Caco-2 (cell line): ENCODE results near the gene THOC1. TPM values are rescaled to one million over a fixed set of nuclear protein-coding genes. Genes with fewer than 3 reads are reported as not detected.

Source experiments
- BruUV-seq: library from RNA; stranded (reverse); fragments of 400-500 nt; replicated peaks from 2 replicates; lab custom pipeline; 2021; lab: Mats Ljungman, UMichigan
- CTCF ChIA-PET: fragments of 300-600 bp; sonication (Branson Sonifier 250); formaldehyde crosslinking; loops from one replicate; lab custom pipeline; 2022; ENCODE audit warnings: antibody characterized with exemption; lab: Charles Lee
- POLR2A ChIA-PET: fragments of 300-600 bp; sonication (Branson Sonifier 250); formaldehyde crosslinking; loops from one replicate; lab custom pipeline; 2022; ENCODE audit warnings: antibody characterized with exemption; lab: Charles Lee
- DNase-seq, 2 experiments: peaks; one replicate each; pipeline versions ENCODE4 v3.0.0 to v3.0.0-alpha.2; 2020 to 2022
- H3K27me3 ChIP-seq: replicated peaks from 2 replicates; pipeline ENCODE4 v1.6.0; 2011; ENCODE audit warnings: low read length; ENCODE audit not compliant: control insufficient read depth, insufficient read depth
- H3K36me3 ChIP-seq: 2 replicates; pipeline ENCODE4 v1.5.1; 2011; ENCODE audit warnings: low read length; ENCODE audit not compliant: control insufficient read depth, insufficient read depth
- H3K4me1 ChIP-seq: fragments of 250-450 bp; sonication (Bioruptor Pico); 2 replicates; pipeline ENCODE4 v1.5.1; 2020; ENCODE audit warnings: mild to moderate bottlenecking
- H3K4me3 ChIP-seq: 2 replicates; pipeline ENCODE4 v1.5.1; 2011; ENCODE audit warnings: low read depth, mild to moderate bottlenecking, control low read depth, low read length
- H3K9me3 ChIP-seq: fragments of 250-450 bp; sonication (Bioruptor Pico); 2 replicates; pipeline ENCODE4 v1.5.1; 2020; ENCODE audit warnings: mild to moderate bottlenecking, moderate library complexity
- H3K27ac Mint-ChIP-seq: one replicate; pipeline ENCODE4 v1.8.0; 2022; ENCODE audit warnings: mixed read lengths; ENCODE audit not compliant: unreplicated experiment
- H3K27me3 Mint-ChIP-seq: one replicate; pipeline ENCODE4 v1.8.0; 2022; ENCODE audit warnings: mixed read lengths; ENCODE audit not compliant: insufficient read depth, unreplicated experiment
- H3K36me3 Mint-ChIP-seq: one replicate; pipeline ENCODE4 v1.8.0; 2022; ENCODE audit warnings: mild to moderate bottlenecking, mixed read lengths; ENCODE audit not compliant: insufficient read depth, unreplicated experiment
- H3K4me1 Mint-ChIP-seq: one replicate; pipeline ENCODE4 v1.8.0; 2022; ENCODE audit warnings: low read depth, mixed read lengths; ENCODE audit not compliant: unreplicated experiment
- H3K4me3 Mint-ChIP-seq: one replicate; pipeline ENCODE4 v1.8.0; 2022; ENCODE audit warnings: mild to moderate bottlenecking, moderate library complexity, mixed read lengths; ENCODE audit not compliant: unreplicated experiment
- H3K9me3 Mint-ChIP-seq: one replicate; pipeline ENCODE4 v1.8.0; 2022; ENCODE audit warnings: mixed read lengths; ENCODE audit not compliant: unreplicated experiment
- intact Hi-C: fragments of 100-400 bp; cut with micrococcal nuclease; formaldehyde crosslinking; loops from one replicate; pipeline ENCODE4 v1.10.0; 2022; ENCODE audit not compliant: unreplicated experiment
- total RNA-seq: library from RNA; stranded (reverse); gene quantifications from 2 replicates; pipeline ENCODE4 v1.2.3, GENCODE V29; 2022
- TF ChIP-seq, protein P1 (sequence below), 2 experiments: fragments of 200-600 bp in 1 of 2; IDR thresholded peaks; 1 replicate in 1 of 2; 2 replicates in 1 of 2; pipeline versions ENCODE4 v1.5.1 to v1.8.0; 2011 to 2022; ENCODE audit warnings: antibody characterized with exemption in 1 of 2, control low read depth in 1 of 2, inconsistent platforms in 1 of 2, low read depth in 1 of 2, low read length in 1 of 2, mild to moderate bottlenecking in 1 of 2, moderate library complexity in 1 of 2; ENCODE audit not compliant: insufficient read depth in 1 of 2, severe bottlenecking in 1 of 2, unreplicated experiment in 1 of 2

THOC1 gene
- total RNA-seq, 1 experiment from 2014 or later = 65.4 TPM

DNA sequence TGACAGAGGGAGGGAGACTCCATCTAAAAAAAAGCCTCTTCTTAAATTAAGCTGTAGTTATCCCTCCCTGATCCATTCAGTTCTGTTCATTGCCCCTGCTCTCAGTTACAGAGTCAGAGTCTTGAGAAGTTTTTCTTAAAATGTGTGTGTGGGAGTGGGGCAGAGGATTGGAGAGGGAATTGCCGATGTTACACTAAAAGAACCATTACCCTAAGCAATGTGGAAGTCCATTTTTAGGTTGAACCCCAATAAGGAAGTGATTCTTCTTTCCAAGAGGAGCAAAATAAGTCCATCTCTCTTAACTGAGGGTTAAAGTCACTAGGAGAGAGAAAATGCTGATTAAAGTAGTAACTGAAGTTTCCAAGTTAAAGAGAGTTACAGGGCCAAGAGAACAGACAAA lies 21.2 kb upstream of the THOC1 start:
- no peaks in the 10 kb centered on the region for H3K27me3 ChIP-seq
- Mint-ChIP-seq H3K4me1 (no peaks in the 10 kb centered on the region), H3K27me3 (no peaks in the 10 kb centered on the region), H3K27ac (no peak overlapping the region), H3K36me3 (no peaks in the 10 kb centered on the region), H3K9me3 (no peaks in the 10 kb centered on the region), H3K4me3 (no peak overlapping the region)
- intact Hi-C loops = loop anchor here (5.0 to 10.0 kb wide), 2 partner anchors 188 to 546 kb away; no protein-coding TSS in a partner anchor
- H3K4me1 ChIP-seq = no peaks in the 10 kb centered on the region
- H3K9me3 ChIP-seq = no peaks in the 10 kb centered on the region
- ChIA-PET POLR2A (no interaction called here), CTCF (no interaction called here)
- TF ChIP-seq, protein P1, sequence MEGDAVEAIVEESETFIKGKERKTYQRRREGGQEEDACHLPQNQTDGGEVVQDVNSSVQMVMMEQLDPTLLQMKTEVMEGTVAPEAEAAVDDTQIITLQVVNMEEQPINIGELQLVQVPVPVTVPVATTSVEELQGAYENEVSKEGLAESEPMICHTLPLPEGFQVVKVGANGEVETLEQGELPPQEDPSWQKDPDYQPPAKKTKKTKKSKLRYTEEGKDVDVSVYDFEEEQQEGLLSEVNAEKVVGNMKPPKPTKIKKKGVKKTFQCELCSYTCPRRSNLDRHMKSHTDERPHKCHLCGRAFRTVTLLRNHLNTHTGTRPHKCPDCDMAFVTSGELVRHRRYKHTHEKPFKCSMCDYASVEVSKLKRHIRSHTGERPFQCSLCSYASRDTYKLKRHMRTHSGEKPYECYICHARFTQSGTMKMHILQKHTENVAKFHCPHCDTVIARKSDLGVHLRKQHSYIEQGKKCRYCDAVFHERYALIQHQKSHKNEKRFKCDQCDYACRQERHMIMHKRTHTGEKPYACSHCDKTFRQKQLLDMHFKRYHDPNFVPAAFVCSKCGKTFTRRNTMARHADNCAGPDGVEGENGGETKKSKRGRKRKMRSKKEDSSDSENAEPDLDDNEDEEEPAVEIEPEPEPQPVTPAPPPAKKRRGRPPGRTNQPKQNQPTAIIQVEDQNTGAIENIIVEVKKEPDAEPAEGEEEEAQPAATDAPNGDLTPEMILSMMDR (IDR thresholded peaks at IDR 0.05; ENCODE audit: insufficient read depth in 1 of 2, low read depth in 1 of 2, low read length in 1 of 2, severe bottlenecking in 1 of 2, unreplicated experiment in 1 of 2) = no peak
- H3K4me3 ChIP-seq = no peak overlapping the region
- DNase-seq = no peak
- no peaks in the 10 kb centered on the region for H3K36me3 ChIP-seq
- no TSS peak for BruUV-seq

DNA sequence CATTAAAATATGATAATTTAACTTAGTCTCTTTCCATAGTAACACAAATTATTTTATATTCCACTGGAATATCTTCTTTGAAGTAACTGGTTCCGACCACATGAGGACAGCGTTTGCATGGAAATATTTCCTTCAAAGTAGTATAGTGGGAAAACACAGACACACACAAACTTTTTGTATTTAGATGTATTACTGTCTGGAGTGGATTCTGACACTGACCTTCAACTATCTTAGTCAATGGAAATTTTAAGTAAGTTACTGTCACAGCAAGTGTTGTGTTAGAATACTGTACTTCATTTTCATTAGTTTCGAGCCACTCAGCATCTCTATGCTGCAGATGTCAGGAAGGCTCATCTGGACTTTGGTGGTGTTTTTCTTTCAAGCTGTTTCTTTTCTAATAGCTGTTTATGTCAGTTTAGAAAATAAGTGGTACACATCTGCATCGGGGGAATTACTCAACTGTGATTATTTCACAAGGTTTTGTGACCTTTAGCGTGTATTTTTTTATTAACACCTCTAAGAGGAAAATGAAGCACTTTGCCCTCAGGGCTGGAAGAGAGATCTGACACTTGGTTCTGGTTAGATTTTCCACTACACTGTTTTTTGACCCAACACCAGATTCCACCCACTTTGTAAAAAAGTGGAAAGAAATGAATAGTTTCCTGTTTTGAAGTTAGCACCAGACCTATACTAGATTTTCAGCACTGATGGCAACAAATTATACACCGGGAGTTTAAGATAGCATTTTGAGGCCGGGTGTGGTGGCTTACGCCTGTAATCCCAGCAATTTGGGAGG lies 18.9 kb upstream of the THOC1 start:
- intact Hi-C loops = loop anchor here (1.0 to 10.0 kb wide), 3 partner anchors 191 to 548 kb away; no protein-coding TSS in a partner anchor
- no peaks in the 10 kb centered on the region for H3K36me3 Mint-ChIP-seq
- no peaks in the 10 kb centered on the region for H3K27me3 Mint-ChIP-seq
- no peaks in the 10 kb centered on the region for H3K9me3 Mint-ChIP-seq
- no peaks in the 10 kb centered on the region for H3K36me3 ChIP-seq
- no peaks in the 10 kb centered on the region for H3K27me3 ChIP-seq
- H3K4me1 ChIP-seq = no peaks in the 10 kb centered on the region
- H3K4me1 Mint-ChIP-seq = no peaks in the 10 kb centered on the region
- TF ChIP-seq, protein P1 (IDR thresholded peaks at IDR 0.05; ENCODE audit: insufficient read depth in 1 of 2, low read depth in 1 of 2, low read length in 1 of 2, severe bottlenecking in 1 of 2, unreplicated experiment in 1 of 2) = peak; percentile 32 to 50
- DNase-seq = peak in 1 of 2 experiments; percentile 12
- H3K4me3 Mint-ChIP-seq = no peak overlapping the region
- no peak overlapping the region for H3K4me3 ChIP-seq
- BruUV-seq = no TSS peak
- no peaks in the 10 kb centered on the region for H3K9me3 ChIP-seq
- H3K27ac Mint-ChIP-seq = no peak overlapping the region
- ChIA-PET POLR2A (no interaction called here), CTCF (no interaction called here)

DNA sequence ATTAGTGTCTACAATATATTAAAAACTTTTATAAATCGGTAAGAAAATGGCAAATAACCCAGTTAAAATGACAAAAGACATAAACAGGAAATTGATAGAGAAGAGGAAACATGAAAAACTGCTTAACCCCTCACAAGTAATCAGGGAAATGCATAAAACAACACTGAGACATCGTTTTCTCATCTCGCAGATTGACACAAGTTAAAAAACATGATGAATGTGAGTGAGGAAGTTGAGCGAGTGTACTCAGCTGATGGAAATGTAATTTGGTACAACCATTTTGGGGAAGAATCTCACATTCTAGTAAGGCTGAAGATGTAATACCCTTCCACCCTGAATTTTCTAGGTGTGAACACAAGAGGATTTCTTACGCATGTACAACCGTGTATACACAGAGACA lies 18.0 kb upstream of the THOC1 start:
- CTCF ChIA-PET = no interaction called here
- intact Hi-C loops = loop anchor here (1.0 to 10.0 kb wide), 3 partner anchors 191 to 549 kb away; no protein-coding TSS in a partner anchor

More for the DNA sequence above, 18.0 kb upstream of the THOC1 start:
- TF ChIP-seq, protein P1 (IDR thresholded peaks at IDR 0.05; ENCODE audit: insufficient read depth in 1 of 2, low read depth in 1 of 2, low read length in 1 of 2, severe bottlenecking in 1 of 2, unreplicated experiment in 1 of 2) = no peak
- Mint-ChIP-seq H3K27ac (no peak overlapping the region), H3K9me3 (no peaks in the 10 kb centered on the region), H3K4me3 (no peak overlapping the region), H3K4me1 (no peaks in the 10 kb centered on the region), H3K27me3 (no peaks in the 10 kb centered on the region), H3K36me3 (no peaks in the 10 kb centered on the region)
- no TSS peak for BruUV-seq
- POLR2A ChIA-PET = no interaction called here
- Histone ChIP-seq H3K4me3 (no peak overlapping the region), H3K4me1 (no peaks in the 10 kb centered on the region), H3K36me3 (no peaks in the 10 kb centered on the region), H3K9me3 (no peaks in the 10 kb centered on the region), H3K27me3 (no peaks in the 10 kb centered on the region)
- no peak for DNase-seq
